Stimulated activated CD4-positive, alpha-beta T cell treated with anti-CD3 and anti-CD28 coated beads, Interleukin-1b, Interleukin-23, amount 100 ng/mL, for 4 hours (primary cell): ENCODE results near the gene KCTD2.
"Not testable (repeated sequence)": the region's sequence is repeated elsewhere in the genome, so short reads cannot be mapped to it uniquely, and the experiment has no call there.

Source experiments
- DNase-seq, 2 donors: peaks; one replicate each; pipeline ENCODE4 v3.0.0-alpha.2; 2020; ENCODE audit warnings: low read depth in 2 of 2

KCTD2 gene

GRCh38 chr17:75051941-75052340 lies 4.9 kb downstream of the KCTD2 start:
- DNase-seq = no peak

- DNase-seq = no peak
These were observed 12.6 kb downstream of the KCTD2 start for GRCh38 chr17:75059369-75060345.

GRCh38 chr17:75060434-75061054 lies 13.5 kb downstream of the KCTD2 start:
- no peak for DNase-seq

GRCh38 chr17:75061055-75061438 lies 14.0 kb downstream of the KCTD2 start:
- DNase-seq = no peak

- no peak for DNase-seq
These were observed 14.6 kb downstream of the KCTD2 start for GRCh38 chr17:75061618-75062017.

GRCh38 chr17:75063201-75063600 lies 16.2 kb downstream of the KCTD2 start:
- DNase-seq = no peak

- DNase-seq = no peak
These were observed 16.6 kb downstream of the KCTD2 start for GRCh38 chr17:75063626-75064025.

- no peak for DNase-seq
These were observed 17.0 kb downstream of the KCTD2 start for GRCh38 chr17:75064040-75064439.

GRCh38 chr17:75064460-75064859 lies 17.4 kb downstream of the KCTD2 start:
- DNase-seq = no peak

GRCh38 chr17:75064867-75065561 lies 18.0 kb downstream of the KCTD2 start:
- DNase-seq = no peak

- no peak for DNase-seq
These were observed 18.6 kb downstream of the KCTD2 start for GRCh38 chr17:75065562-75066151.

GRCh38 chr17:75067856-75068255 lies 20.8 kb downstream of the KCTD2 start:
- no peak for DNase-seq

GRCh38 chr17:75068750-75069149 lies 21.7 kb downstream of the KCTD2 start:
- DNase-seq = no peak

- no peak for DNase-seq
These were observed 22.8 kb downstream of the KCTD2 start for GRCh38 chr17:75069783-75070182.

GRCh38 chr17:75071478-75072271 lies 24.6 kb downstream of the KCTD2 start:
- not testable (repeated sequence) for DNase-seq

GRCh38 chr17:75072909-75073308 lies 25.9 kb downstream of the KCTD2 start:
- DNase-seq = not testable (repeated sequence)

GRCh38 chr17:75073618-75074047 lies 26.6 kb downstream of the KCTD2 start:
- DNase-seq = no peak

GRCh38 chr17:75074532-75074931 lies 27.5 kb downstream of the KCTD2 start:
- no peak for DNase-seq

GRCh38 chr17:75075597-75076336 lies 28.7 kb downstream of the KCTD2 start:
- DNase-seq = no peak

- DNase-seq = no peak
These were observed 30.1 kb downstream of the KCTD2 start for GRCh38 chr17:75077072-75077495.
